Activated T-helper 1 cell treated with Interleukin-2 at 50 U/mL for 16 hours (primary cell): ENCODE data around the gene FAM111A.

Experiments used
- DNase-seq: peaks from one replicate; pipeline ENCODE4 v3.0.0-alpha.2; 2020; ENCODE audit warnings: low read depth

The FAM111A gene

DNA sequence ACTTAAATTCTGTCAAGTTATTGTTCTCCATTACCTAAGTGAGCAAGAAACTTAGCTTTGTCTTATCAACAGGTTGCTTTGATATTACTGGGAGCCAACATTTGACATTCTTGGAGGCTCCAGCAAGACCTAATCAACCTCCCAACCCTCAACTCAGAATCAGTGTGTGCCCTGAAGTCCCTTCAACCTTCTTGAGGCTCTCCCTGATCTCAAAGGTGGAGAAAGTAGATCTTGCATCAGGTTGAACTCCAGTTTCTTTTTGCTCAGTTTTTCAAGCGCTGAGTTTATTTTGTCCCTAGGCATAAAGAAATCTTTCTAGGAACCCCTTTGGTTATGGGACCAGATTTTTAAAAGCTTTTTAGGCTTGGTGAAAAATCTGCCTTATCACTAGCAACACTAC lies 1.4 kb downstream of the FAM111A start:
- no peak for DNase-seq

DNA sequence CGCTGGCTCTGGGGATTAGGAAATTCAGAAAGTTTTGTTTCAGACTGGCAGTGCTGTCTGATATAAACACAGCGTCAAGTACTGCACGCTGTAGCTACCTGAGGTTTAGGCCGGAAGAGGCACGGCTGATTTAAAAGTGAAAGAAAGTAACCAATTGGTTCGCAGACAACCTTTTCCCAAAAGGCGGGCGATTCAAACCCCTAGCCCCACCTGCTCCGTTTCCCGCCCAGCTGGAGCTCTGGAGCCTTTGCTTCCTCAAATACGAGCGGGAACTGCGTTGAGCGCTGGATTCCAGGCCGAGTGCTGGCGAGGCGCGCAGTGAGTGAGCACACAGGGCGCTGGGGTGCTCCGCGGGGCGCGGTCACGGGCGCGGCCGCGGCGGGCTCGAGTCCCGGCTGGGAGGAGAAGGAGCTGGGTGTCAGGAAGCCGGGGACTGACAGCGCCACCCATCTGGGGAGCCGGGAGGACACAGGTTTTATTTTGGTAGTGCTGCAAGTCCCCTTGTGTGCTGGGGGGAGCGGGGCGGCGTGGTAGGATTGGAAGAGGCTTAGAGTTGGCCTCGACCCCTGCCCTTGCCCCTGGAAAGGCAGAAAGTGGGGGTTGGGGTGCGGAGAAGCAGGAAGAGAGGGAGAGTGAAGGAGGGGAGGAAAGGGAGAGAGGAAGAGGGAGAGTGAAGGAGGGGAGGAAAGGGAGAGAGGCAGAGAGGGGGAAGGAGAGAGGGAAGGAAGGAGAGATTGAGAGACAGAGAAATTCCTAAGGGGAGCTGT lies 2.1 kb downstream of the FAM111A start:
- peak; percentile 50 for DNase-seq

- DNase-seq: no peak
These were observed 2.9 kb downstream of the FAM111A start for GRCh38 chr11:59145534-59145933.

- no peak for DNase-seq
These were observed 9.1 kb downstream of the FAM111A start for GRCh38 chr11:59151761-59152160.

GRCh38 chr11:59152312-59152951 lies 9.8 kb downstream of the FAM111A start:
- no peak for DNase-seq

- no peak for DNase-seq
These were observed 12.0 kb downstream of the FAM111A start for GRCh38 chr11:59154610-59155009.

DNA sequence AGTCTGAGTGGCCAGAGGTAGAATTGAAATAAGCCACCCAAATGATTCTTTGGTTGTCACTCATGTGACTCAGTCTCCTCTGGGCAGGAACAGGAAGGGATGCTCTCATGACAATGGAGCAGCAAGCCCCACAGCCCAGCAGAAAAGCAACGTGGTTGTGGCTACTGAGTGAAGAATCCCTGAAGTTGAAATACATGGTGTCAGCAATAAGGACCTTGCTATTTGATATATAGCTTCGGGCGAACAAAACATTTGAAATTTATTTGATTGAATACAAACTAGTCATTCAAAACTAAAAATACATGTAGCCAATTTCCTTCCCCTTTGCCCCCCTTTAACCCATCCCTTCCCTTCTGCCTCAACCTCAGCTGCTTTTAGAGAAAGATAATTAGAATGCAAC lies 14.8 kb downstream of the FAM111A start:
- no peak for DNase-seq

DNA sequence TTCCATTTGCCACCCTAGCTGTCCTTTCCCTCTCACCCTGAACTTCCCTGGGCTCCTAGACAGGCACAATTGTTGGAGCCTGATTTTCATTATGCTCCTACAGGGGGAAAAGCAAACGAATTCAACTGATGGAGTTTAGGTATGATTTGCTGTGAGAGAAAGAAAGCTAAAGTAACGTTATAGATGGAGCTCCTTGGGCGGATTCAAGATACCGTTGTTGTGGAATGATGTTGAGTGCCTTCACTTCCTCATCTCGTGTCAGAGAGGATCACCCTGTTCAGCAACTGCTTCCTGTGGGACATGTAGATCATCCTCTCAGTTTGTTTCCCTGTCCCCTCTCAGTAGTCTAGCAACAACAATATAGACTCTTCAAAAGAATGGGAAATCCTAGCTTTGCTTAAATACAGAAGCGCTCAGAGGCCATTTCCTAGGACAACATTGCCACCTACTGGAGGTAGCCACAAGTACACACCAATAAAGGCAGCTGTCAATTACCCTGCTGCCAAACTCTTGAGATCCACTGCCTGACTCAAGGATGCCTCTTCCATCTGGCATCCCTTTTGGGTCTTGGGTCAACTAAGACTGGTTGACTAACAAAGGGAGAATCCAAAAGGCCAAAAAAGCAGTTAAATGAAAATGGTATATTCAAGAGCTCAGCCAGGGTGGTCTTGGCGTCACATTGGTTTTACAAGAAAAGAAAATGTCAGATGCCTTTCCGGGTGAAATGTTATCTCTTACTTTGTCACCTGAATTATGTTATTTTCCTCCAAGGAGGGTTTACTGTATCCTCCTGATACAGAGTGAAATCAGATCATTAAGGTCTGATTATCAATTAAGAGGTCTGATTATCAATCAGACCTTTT lies 15.8 kb downstream of the FAM111A start:
- peak; percentile 28 for DNase-seq

- no peak for DNase-seq
These were observed 21.4 kb downstream of the FAM111A start for GRCh38 chr11:59164028-59164427.

DNA sequence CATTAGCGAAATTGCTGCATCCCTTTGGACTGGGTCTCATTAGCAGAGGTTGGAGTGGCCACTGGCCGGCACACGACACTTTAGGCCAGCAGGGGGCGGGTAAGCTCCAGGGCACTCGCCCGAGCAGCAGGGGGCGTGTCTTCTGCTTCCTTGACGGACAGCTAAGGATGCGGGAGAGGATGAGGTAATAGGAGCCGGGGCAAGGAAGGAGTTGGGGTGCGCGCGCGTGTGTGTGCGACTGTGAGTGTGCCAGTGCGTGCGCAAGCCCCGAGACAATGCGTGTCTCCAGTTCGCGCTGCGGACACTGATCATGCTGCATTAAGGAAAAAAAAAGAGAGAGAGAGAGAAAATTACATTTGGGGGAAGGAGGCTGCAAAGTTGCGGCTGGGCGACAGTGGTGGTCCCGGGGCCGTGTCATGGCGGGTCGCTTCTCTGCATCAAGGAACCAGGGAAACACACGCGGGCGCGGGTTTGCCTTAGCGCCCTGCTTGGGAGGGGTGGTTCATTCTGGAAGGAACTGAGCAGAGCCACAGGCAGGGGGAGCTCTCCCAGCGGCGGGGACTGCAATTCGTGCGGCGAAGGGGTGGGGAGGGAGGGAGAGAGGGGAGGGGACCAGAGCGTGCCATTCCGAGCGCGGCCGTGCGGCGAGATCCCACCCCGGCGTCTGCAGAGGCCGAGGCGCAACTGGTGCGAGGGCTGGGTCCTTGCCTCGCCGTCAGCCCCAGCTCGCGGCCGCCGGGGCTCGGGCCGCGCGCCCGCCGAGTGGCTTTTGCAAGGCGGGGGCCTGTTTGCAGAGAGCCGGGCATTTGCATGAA lies 29.1 kb downstream of the FAM111A start, which contains the start of gene DTX4:
Gene DTX4 (plus strand): TSS at position 625 of the 815 bp plus-strand sequence. CDS start 464 bp downstream, outside the sequence.
- peak; percentile 78 for DNase-seq

- peak; percentile 5 for DNase-seq
These were observed 29.9 kb downstream of the FAM111A start for GRCh38 chr11:59172345-59173079.

DNA sequence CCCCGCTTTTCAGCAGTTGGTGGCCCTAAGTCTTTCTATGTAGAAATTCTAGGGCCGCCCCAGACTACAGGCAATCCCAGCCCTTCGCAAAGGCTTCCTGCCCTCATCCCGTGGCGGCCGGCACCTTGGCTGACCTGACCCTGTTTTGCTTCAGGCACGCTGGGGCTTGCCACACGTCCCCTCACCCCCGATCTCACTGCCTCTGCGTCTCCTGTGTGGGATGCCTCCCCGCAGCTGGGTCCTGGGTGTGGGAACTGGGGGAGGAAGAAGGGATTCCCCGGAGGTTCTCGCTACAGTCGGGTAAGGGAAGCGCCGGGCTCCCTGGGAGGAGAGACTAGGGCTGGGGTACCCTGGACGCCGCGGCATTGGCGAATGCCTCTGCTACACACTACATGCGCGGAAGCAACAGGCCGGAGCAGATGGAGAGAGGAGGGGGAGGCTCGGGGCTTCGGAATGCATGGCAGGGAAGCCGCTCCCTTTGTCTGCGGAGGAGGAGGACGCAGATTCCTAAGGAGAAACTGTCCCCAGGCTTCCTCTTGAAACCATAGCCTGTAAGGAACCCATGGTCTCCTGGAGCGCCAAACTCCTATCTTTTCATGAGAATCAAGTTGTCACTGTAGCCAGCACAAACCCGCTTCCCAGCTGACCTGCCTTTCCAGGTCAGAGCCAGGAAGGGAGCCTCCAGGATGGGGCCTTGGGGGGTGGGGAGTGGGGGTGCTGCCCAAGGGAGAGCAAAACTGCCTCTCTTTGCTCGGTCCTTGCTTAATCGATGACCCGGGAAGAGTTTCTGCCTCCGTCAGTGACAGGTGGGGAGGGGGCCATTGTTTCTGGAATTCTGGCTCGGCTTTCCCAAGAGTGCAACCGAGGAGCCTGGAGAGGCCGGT lies 30.7 kb downstream of the FAM111A start:
- no peak for DNase-seq

GRCh38 chr11:59173964-59174663 lies 31.5 kb downstream of the FAM111A start:
- DNase-seq: no peak

DNA sequence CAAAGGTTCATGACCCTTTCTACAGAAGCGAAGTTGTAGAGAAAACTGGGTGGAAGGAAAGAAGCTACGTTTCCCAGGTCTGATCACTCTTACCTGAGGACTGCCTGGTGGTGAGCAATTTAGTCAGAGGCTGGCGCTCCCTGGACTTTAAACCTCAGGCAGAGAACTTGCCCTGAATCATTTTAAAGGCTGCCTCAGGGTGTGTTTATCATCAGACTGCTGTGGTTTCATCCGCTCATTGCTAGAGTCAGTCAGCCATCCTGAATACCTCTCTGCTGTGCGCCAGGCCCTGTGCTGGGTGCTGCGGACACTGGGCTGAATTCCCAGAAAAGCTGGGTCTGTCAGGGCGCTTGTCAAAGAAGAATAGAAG lies 32.0 kb downstream of the FAM111A start:
- DNase-seq: no peak

GRCh38 chr11:59175091-59175501 lies 32.4 kb downstream of the FAM111A start:
- no peak for DNase-seq

DNA sequence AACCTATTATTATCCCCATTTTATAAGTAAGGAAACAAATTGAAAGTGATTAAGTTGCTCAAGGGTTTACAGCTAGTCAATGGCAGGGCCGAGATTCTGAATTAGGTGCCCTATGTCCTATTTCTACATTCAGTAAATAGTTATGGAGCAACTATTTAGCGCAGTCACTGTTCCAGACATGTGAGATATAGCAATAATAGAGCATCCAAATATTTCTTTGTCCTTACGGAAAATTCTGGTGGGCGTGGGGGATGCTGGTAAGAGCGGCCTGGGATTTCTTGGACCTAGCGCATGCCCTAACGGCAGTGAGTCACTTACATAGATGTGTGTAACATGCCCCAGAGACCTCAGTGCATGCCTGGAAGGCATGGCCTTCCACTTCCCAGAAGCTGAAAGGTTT lies 33.7 kb downstream of the FAM111A start:
- DNase-seq: no peak

- no peak for DNase-seq
These were observed 35.7 kb downstream of the FAM111A start for GRCh38 chr11:59178402-59178801.

DNA sequence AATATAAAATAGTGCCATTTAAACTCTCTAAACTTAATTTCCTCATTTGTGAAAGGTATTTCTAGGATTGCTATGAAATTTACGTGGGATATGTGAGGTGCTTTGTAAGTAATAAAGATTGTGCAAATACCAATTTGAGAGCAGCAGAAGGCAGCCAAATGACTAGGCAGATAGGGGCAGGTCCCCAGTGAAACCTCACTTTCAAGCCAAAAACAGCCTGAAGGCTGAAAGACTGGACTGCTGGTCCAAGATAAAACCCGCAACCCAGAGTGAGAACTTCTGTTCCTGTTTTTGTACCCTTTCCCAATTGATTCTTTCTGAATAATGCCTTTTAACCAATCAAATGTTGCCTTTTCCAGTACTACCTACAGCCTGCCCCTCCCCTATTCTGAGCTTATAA lies 36.5 kb downstream of the FAM111A start:
- DNase-seq: no peak

GRCh38 chr11:59180168-59180776 lies 37.6 kb downstream of the FAM111A start:
- no peak for DNase-seq
